Testis (tissue), 2 donors: Measurements from ENCODE around the gene KCNK10.

Experiments used
- POLR2A ChIP-seq: fragments of 450-650 bp; IDR thresholded peaks from one replicate; pipeline ENCODE4 v1.6.1; 2017; ENCODE audit warnings: antibody characterized with exemption, mild to moderate bottlenecking, moderate library complexity
- TF ChIP-seq, protein P1 (sequence below), 3 experiments: fragments of 450-650 bp in 2 of 3; fragments of 200-600 bp in 1 of 3; sonication (generic) in 1 of 3; IDR thresholded peaks; one replicate each; pipeline ENCODE4 v1.5.1; 2016 to 2019; ENCODE audit warnings: antibody characterized with exemption in 3 of 3, mild to moderate bottlenecking in 2 of 3, moderate library complexity in 1 of 3

DNA sequence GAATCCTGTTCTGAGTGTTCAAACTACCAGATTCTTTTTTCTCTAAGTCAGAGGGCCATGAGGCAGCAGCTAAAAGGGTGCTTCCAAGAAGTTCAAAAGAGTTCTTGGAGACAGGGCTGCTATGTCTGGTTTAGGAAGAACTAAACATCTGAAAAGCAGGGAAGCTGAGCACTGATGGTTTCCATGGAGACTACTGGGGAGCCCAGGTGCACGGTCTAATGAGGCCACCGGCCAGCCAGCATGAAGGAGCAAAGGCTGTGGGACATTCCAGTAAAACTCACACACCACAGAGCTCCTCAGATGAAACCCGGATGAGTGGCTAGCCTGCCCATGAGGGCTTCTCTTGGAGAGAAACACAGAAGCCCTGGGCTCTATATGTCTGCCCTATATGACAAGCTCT, 97.3 kb downstream of the KCNK10 start:
- TF ChIP-seq, protein P1, sequence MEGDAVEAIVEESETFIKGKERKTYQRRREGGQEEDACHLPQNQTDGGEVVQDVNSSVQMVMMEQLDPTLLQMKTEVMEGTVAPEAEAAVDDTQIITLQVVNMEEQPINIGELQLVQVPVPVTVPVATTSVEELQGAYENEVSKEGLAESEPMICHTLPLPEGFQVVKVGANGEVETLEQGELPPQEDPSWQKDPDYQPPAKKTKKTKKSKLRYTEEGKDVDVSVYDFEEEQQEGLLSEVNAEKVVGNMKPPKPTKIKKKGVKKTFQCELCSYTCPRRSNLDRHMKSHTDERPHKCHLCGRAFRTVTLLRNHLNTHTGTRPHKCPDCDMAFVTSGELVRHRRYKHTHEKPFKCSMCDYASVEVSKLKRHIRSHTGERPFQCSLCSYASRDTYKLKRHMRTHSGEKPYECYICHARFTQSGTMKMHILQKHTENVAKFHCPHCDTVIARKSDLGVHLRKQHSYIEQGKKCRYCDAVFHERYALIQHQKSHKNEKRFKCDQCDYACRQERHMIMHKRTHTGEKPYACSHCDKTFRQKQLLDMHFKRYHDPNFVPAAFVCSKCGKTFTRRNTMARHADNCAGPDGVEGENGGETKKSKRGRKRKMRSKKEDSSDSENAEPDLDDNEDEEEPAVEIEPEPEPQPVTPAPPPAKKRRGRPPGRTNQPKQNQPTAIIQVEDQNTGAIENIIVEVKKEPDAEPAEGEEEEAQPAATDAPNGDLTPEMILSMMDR (IDR thresholded peaks at IDR 0.05) = no peak
- TF ChIP-seq POLR2A = no peak
